ENCODE data around the gene QKI.

The QKI gene

DNA sequence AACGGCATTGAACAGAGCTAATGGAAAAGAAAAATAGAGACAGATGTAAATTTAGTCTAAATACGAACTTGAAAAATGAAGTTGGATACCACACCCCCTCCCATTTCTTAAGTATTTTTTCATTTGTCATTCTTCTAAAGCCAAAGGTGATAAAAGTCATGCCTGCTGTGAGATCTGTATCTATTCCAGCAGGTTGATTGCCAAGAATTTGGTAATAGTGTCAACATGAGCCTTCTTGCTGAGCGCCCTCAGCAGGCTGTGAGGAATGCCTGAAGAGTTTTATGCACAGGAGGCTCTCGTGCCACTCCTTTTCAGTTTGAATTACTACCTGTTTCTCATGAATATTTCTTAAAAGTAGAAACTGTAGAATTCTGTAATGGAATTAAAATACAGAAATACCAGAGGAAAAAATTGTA, 165.4 kb downstream of the QKI start (continued):
- TF ChIP-seq ZNF169 (tag by site-specific recombination; IDR thresholded peaks at IDR 0.05), result no peak
- no peak for TF ChIP-seq KLF16 (tag by site-specific recombination; IDR thresholded peaks at IDR 0.05)
- TF ChIP-seq, protein P1, sequence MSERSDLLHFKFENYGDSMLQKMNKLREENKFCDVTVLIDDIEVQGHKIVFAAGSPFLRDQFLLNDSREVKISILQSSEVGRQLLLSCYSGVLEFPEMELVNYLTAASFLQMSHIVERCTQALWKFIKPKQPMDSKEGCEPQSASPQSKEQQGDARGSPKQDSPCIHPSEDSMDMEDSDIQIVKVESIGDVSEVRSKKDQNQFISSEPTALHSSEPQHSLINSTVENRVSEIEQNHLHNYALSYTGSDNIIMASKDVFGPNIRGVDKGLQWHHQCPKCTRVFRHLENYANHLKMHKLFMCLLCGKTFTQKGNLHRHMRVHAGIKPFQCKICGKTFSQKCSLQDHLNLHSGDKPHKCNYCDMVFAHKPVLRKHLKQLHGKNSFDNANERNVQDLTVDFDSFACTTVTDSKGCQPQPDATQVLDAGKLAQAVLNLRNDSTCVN (tag by site-specific recombination; optimal IDR thresholded peaks at IDR 0.05), result no peak
- no peak for TF ChIP-seq ZNF266 (tag by site-specific recombination; IDR thresholded peaks at IDR 0.05; ENCODE audit: low read depth)
- TF ChIP-seq, protein P2, sequence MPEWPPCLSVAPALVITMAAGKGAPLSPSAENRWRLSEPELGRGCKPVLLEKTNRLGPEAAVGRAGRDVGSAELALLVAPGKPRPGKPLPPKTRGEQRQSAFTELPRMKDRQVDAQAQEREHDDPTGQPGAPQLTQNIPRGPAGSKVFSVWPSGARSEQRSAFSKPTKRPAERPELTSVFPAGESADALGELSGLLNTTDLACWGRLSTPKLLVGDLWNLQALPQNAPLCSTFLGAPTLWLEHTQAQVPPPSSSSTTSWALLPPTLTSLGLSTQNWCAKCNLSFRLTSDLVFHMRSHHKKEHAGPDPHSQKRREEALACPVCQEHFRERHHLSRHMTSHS (tag by site-specific recombination; IDR thresholded peaks at IDR 0.05), result no peak
- TF ChIP-seq ZBTB1 (tag by site-specific recombination; IDR thresholded peaks at IDR 0.05), result no peak
- no peak for TF ChIP-seq ZNF140 (tag by site-specific recombination; IDR thresholded peaks at IDR 0.05)
- TF ChIP-seq ZNF610 (tag by site-specific recombination; IDR thresholded peaks at IDR 0.05; ENCODE audit: borderline replicate concordance), result no peak
- TF ChIP-seq, protein P3, sequence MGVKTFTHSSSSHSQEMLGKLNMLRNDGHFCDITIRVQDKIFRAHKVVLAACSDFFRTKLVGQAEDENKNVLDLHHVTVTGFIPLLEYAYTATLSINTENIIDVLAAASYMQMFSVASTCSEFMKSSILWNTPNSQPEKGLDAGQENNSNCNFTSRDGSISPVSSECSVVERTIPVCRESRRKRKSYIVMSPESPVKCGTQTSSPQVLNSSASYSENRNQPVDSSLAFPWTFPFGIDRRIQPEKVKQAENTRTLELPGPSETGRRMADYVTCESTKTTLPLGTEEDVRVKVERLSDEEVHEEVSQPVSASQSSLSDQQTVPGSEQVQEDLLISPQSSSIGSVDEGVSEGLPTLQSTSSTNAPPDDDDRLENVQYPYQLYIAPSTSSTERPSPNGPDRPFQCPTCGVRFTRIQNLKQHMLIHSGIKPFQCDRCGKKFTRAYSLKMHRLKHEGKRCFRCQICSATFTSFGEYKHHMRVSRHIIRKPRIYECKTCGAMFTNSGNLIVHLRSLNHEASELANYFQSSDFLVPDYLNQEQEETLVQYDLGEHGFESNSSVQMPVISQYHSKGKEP (tag by site-specific recombination; IDR thresholded peaks at IDR 0.05), result no peak
- TF ChIP-seq SCRT2 (tag by site-specific recombination; IDR thresholded peaks at IDR 0.05), result peak; percentile 40; the same call in 1 of the 2 replicates
- TF ChIP-seq, protein P4, sequence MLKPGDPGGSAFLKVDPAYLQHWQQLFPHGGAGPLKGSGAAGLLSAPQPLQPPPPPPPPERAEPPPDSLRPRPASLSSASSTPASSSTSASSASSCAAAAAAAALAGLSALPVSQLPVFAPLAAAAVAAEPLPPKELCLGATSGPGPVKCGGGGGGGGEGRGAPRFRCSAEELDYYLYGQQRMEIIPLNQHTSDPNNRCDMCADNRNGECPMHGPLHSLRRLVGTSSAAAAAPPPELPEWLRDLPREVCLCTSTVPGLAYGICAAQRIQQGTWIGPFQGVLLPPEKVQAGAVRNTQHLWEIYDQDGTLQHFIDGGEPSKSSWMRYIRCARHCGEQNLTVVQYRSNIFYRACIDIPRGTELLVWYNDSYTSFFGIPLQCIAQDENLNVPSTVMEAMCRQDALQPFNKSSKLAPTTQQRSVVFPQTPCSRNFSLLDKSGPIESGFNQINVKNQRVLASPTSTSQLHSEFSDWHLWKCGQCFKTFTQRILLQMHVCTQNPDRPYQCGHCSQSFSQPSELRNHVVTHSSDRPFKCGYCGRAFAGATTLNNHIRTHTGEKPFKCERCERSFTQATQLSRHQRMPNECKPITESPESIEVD (tag by site-specific recombination; IDR thresholded peaks at IDR 0.05), result peak; percentile 60; the same call in 1 of the 2 replicates
- TF ChIP-seq GFI1B (tag by site-specific recombination; IDR thresholded peaks at IDR 0.05), result no peak
- no peak for TF ChIP-seq ZNF112 (tag by site-specific recombination; IDR thresholded peaks at IDR 0.05)
- TF ChIP-seq, protein P5, sequence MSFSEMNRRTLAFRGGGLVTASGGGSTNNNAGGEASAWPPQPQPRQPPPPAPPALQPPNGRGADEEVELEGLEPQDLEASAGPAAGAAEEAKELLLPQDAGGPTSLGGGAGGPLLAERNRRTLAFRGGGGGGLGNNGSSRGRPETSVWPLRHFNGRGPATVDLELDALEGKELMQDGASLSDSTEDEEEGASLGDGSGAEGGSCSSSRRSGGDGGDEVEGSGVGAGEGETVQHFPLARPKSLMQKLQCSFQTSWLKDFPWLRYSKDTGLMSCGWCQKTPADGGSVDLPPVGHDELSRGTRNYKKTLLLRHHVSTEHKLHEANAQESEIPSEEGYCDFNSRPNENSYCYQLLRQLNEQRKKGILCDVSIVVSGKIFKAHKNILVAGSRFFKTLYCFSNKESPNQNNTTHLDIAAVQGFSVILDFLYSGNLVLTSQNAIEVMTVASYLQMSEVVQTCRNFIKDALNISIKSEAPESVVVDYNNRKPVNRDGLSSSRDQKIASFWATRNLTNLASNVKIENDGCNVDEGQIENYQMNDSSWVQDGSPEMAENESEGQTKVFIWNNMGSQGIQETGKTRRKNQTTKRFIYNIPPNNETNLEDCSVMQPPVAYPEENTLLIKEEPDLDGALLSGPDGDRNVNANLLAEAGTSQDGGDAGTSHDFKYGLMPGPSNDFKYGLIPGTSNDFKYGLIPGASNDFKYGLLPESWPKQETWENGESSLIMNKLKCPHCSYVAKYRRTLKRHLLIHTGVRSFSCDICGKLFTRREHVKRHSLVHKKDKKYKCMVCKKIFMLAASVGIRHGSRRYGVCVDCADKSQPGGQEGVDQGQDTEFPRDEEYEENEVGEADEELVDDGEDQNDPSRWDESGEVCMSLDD (tag by site-specific recombination; IDR thresholded peaks at IDR 0.05), result no peak
- TF ChIP-seq ZXDB (tag by site-specific recombination; IDR thresholded peaks at IDR 0.05), result no peak
- TF ChIP-seq, protein P6, sequence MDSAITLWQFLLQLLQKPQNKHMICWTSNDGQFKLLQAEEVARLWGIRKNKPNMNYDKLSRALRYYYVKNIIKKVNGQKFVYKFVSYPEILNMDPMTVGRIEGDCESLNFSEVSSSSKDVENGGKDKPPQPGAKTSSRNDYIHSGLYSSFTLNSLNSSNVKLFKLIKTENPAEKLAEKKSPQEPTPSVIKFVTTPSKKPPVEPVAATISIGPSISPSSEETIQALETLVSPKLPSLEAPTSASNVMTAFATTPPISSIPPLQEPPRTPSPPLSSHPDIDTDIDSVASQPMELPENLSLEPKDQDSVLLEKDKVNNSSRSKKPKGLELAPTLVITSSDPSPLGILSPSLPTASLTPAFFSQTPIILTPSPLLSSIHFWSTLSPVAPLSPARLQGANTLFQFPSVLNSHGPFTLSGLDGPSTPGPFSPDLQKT (IDR thresholded peaks at IDR 0.05; ENCODE audit: borderline replicate concordance, low read depth, low read length), result no peak
- peak; percentile 83 for TF ChIP-seq ZNF660 (tag by site-specific recombination; IDR thresholded peaks at IDR 0.05)
- TF ChIP-seq, protein P7, sequence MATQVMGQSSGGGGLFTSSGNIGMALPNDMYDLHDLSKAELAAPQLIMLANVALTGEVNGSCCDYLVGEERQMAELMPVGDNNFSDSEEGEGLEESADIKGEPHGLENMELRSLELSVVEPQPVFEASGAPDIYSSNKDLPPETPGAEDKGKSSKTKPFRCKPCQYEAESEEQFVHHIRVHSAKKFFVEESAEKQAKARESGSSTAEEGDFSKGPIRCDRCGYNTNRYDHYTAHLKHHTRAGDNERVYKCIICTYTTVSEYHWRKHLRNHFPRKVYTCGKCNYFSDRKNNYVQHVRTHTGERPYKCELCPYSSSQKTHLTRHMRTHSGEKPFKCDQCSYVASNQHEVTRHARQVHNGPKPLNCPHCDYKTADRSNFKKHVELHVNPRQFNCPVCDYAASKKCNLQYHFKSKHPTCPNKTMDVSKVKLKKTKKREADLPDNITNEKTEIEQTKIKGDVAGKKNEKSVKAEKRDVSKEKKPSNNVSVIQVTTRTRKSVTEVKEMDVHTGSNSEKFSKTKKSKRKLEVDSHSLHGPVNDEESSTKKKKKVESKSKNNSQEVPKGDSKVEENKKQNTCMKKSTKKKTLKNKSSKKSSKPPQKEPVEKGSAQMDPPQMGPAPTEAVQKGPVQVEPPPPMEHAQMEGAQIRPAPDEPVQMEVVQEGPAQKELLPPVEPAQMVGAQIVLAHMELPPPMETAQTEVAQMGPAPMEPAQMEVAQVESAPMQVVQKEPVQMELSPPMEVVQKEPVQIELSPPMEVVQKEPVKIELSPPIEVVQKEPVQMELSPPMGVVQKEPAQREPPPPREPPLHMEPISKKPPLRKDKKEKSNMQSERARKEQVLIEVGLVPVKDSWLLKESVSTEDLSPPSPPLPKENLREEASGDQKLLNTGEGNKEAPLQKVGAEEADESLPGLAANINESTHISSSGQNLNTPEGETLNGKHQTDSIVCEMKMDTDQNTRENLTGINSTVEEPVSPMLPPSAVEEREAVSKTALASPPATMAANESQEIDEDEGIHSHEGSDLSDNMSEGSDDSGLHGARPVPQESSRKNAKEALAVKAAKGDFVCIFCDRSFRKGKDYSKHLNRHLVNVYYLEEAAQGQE (tag by site-specific recombination; IDR thresholded peaks at IDR 0.05), result no peak
- TF ChIP-seq ZNF132 (tag by site-specific recombination; IDR thresholded peaks at IDR 0.05; ENCODE audit: borderline replicate concordance), result no peak
- TF ChIP-seq ZNF707 (tag by site-specific recombination; IDR thresholded peaks at IDR 0.05), result no peak
- no peak for TF ChIP-seq ZNF529 (tag by site-specific recombination; IDR thresholded peaks at IDR 0.05; ENCODE audit: insufficient replicate concordance)
- peak; percentile 41; the same call in 1 of the 2 replicates for TF ChIP-seq IKZF3 (tag by site-specific recombination; IDR thresholded peaks at IDR 0.05)
- no peak for TF ChIP-seq ZBTB21 (tag by site-specific recombination; IDR thresholded peaks at IDR 0.05)

Measured in HEK293 (cell line).